ENCODE results near the gene THOC5.

GRCh38 chr22:29541845-29542244 lies 11.7 kb downstream of the THOC5 start:
- TF ChIP-seq CTCF (IDR thresholded peaks at IDR 0.05; ENCODE audit: poor library complexity, severe bottlenecking) (no peak), SMC3 (conservative IDR thresholded peaks at IDR 0.05; ENCODE audit: poor library complexity) (no peak), EP300 (conservative IDR thresholded peaks at IDR 0.05; ENCODE audit: poor library complexity, severe bottlenecking) (no peak), REST (IDR thresholded peaks at IDR 0.05; ENCODE audit: borderline replicate concordance) (no peak), EZH2 (IDR thresholded peaks at IDR 0.05; ENCODE audit: borderline replicate concordance, insufficient read depth, low read length, poor library complexity, severe bottlenecking) (no peak), MXI1 (conservative IDR thresholded peaks at IDR 0.05; ENCODE audit: poor library complexity, severe bottlenecking) (no peak), POLR2AphosphoS5 (IDR thresholded peaks at IDR 0.05) (no peak), RAD21 (conservative IDR thresholded peaks at IDR 0.05) (no peak), TAF1 (IDR thresholded peaks at IDR 0.05; ENCODE audit: low read depth) (no peak)
